Measurements from ENCODE around the gene C12orf50.
"Not testable (repeated sequence)": the region's sequence is repeated elsewhere in the genome, so short reads cannot be mapped to it uniquely, and the experiment has no call there.

The C12orf50 gene

DNA sequence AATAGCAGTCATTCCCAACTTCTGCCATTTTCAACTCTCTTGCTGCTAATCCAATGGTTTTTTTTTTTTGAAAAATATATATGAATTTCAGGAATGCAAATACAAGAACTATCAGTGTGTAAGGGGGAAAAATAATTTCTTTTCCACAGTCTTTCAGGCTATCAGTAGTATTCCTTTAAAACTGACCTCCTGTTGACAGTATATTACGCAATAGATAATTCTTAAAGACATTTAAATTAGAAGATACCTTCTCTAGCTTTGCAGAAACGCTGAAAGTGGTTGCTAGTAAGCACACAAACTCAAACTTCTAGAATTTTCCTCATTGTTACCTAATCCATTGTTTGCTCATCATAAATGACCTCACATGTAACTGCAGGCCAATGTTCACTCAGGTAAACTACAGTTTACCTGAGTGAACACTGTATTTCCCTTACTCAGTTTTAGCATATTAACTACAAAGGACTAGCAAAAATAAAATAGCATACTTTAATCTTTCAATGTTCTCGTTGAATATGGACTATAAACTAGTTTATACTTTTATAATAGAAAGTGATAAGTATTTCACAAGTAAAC, at the start of gene C12orf50:
TSS of gene C12orf50 (minus strand) at position 309 of the 573 bp plus-strand sequence. CDS start 2,439 bp downstream, outside the sequence.
- DNase-seq, result no peak

DNA sequence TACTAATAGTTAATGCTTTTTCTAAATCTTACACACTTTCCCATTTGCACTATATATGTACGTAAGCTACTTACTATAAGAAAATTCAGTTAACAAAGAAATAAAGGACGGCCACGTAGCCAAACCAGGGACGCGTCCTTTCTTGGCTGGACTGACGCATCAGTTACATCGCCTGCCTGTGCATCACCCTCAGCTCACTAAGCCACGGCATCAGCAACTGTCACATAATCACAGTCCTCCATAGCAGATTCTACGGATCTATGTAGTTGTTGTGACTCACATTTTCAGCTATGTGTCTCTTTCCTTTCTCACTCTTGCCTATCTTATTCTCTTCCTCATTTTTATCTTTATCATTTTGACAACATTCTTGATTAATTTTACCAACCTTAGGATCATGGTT, 38.1 kb upstream of the C12orf50 start:
- DNase-seq, result no peak

- DNase-seq, result no peak
Observed at GRCh38 chr12:88063375-88063774, 34.2 kb upstream of the C12orf50 start.

- DNase-seq, result no peak
Observed at GRCh38 chr12:88062474-88062873, 33.3 kb upstream of the C12orf50 start.

- DNase-seq, result no peak
Observed at GRCh38 chr12:88058719-88059077, 29.5 kb upstream of the C12orf50 start.

DNA sequence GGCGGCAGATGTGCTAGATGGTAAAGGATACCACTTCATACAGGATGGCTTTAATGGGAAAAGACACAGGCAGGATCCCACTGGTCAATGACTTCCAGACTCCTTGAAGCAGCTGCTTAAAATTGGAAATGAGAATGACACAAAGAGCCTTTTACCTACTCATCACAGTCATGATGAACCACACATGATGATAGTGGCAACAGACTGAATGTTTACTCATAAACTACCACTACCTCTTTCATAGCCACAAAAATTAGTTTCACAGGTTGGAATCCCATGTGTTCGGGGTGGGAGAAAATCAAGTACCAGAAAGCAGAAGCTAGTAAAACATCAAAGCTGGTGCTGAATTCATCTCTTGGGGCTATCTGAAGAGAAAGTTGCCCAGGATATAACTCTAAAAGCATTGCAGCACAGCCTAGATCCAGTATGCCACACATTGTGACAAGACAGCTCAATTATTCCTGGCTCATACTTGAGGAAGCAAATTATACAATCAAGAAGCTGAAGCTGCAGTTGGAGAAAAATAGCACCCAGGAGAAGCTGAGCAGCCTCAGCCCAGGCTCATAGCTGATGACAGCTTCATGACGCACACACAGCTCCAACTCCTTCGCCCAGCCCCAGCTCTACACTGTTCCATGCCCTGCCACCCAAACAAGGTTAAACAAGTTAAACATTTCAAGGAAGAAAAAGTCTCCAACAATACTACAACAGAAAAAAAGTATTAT, 29.0 kb upstream of the C12orf50 start:
- no peak for DNase-seq

GRCh38 chr12:88056571-88056970, 27.4 kb upstream of the C12orf50 start:
- DNase-seq, result no peak

GRCh38 chr12:88052686-88053085, 23.5 kb upstream of the C12orf50 start:
- DNase-seq, result peak; percentile 7

GRCh38 chr12:88044035-88044434, 14.8 kb upstream of the C12orf50 start:
- no peak for DNase-seq

DNA sequence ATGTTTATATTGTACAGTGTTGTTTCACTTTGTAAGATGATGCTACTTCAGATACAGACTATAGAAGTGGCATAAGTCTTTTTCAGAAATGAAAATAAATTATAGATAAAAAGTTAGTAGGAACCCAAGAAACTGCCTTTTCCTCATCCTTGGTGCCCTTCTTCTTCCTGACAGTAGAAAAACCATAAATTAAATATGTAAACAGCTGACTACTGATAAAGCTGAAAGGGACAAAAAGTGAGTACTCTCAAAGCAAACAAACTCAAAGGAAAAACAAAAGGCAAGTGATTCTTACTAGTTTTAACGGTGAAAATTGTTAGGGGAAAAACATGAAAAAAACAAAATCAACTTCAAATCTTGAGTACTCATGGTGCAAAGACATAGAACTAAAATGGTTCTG, 8.6 kb upstream of the C12orf50 start:
- DNase-seq, result no peak

DNA sequence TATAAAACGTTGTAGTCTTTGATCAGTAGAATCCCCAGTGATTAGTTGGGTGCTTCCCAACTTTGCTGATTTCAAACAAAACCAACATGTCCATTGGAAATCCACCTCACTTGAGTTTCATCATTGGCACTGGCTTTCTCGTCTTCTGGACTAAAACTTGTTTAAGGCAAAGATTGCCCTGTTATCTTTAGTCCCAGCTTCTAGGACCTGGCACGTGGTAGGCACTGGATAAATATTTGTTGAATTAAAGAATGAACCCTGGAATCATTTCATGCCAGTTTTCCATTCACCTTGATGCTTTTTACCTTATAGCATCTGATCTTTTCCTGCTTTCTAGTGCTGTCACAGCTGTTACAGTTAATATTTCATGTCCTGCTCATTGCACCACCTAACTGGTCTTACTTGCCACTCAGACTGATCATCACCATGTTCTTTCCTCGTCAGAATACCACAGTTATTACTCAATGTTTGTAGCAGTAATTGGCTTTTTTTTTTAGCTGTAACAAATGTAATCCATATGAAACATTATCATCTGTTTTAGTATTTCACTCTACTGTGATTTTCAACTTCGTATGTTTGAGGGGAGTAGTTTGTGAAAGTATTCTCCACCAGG, 7.3 kb upstream of the C12orf50 start:
- DNase-seq, result peak; percentile 11

- no peak for DNase-seq
Observed at GRCh38 chr12:88035907-88036289, 6.7 kb upstream of the C12orf50 start.

- peak; percentile 88 for DNase-seq
Observed at GRCh38 chr12:88035271-88035906, 6.2 kb upstream of the C12orf50 start.

- not testable (repeated sequence) for DNase-seq
Observed at GRCh38 chr12:88031161-88031560, 2.0 kb upstream of the C12orf50 start.

- no peak for DNase-seq
Observed at GRCh38 chr12:88026196-88026595, 3.0 kb downstream of the C12orf50 start.

DNA sequence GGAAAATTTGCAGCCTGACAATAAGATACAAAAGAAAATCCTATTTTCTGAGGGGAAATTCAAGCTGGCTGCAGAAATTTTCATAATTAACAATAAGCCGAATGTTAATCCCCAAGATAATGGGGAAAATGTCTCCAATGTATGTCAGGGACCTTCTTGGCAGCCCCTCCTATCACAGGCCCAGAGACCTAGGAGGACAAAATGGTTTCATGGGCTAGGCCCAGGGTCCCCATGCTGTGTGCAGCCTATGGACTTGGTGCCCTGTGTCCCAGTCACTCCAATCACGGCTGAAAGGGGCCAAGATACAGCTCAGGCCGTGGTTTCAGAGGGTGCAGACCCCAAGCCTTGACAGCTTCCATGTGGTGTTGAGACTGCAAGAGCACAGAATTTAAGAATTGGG, 11.2 kb downstream of the C12orf50 start:
- DNase-seq, result no peak

DNA sequence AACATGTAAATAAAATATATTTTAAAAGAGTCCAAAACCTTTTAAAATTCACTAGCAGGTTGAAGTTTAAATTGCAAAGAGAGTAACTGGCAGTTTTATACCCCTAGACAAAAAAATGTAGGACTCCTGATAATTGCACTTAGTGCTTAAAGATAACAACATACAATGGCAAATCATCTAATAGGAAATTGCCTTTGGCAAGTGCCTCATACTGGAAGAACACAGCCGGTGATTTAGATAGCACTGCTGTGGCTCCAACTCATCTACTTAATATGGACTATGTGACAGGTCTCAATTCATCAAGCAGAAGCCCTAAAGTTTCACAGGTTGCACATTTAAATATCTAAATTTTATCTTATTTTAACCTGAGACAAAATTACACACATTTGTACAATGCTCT, 13.4 kb downstream of the C12orf50 start:
- DNase-seq, result no peak

GRCh38 chr12:88011755-88012154, 17.4 kb downstream of the C12orf50 start:
- no peak for DNase-seq

DNA sequence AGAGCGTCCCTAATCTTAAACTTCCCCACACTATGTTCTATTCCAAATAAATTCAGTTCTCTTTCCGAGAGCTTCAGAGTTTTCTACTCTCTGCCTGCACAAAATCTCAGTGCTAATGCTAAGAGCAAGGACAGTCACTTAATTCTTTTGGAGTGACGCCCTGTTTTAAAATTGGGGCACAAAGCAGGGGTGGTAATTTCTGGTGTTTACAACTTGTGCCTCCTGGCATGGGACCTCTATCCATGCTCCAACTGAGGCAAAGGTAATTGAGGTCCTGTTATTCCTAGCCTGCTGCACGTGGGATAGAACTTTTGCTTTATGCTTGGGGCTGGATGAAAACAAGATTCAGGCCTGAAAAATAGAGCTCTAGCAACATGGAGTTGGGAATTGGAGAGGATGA, 22.9 kb downstream of the C12orf50 start:
- no peak for DNase-seq

- DNase-seq, result no peak
Observed at GRCh38 chr12:88001327-88001726, 27.9 kb downstream of the C12orf50 start.

- peak; percentile 60 for DNase-seq
Observed at GRCh38 chr12:87995581-87996178, 33.5 kb downstream of the C12orf50 start.

- DNase-seq, result no peak
Observed at GRCh38 chr12:87991483-87991882, 37.7 kb downstream of the C12orf50 start.

GRCh38 chr12:87988534-87988933, 40.7 kb downstream of the C12orf50 start:
- DNase-seq, result no peak

Data from suppressor macrophage treated with lipopolysaccharide for 4 hours (primary cell).